ENCODE results near the gene SNAPC5.
A peak's percentile ranks its signal among the peaks of the same experiment; 100 is the strongest.
"Not testable (repeated sequence)": the region's sequence is repeated elsewhere in the genome, so short reads cannot be mapped to it uniquely, and the experiment has no call there.

The SNAPC5 gene

GRCh38 chr15:66489179-66489791, 8.3 kb downstream of the SNAPC5 start:
- DNase-seq: no peak

DNA sequence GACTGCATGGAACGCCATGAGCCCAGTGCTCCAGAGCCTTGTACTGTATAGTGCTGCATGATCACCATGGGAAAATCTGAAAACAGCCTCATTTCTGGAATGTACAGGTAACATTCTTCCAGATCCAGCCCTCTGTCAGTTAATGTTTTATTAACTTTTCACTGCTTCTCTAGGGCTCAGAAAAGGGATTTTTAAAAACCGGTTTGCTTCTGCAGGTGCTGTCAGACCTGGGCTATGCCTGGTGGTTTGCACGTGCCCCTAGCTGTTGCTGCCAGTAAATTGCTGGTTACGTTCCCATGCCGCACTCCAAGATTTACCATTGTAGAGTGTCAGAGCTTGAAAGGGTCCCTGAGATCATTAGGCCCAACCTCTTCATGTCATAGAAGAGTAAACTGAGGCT, 9.0 kb downstream of the SNAPC5 start:
- DNase-seq: no peak

DNA sequence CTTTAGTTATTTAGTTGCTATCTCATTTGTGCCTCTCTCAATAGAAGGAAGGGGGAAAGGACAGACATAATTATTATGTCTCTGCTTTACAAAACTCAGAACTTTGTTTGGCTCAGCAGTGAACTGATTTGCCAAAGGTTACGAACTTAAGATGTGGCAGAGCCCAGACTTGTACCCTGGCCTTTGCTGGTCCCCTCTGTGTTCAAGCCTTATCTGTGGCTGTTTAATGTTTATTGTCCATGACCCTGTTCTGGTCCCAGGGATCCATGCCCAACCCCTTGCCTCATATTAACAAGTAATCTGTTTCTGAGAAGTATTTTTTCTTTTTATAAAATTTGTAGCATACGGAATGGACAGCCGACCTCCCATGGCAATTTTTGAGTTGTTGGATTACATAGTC, 10.7 kb downstream of the SNAPC5 start:
- no peak for DNase-seq

DNA sequence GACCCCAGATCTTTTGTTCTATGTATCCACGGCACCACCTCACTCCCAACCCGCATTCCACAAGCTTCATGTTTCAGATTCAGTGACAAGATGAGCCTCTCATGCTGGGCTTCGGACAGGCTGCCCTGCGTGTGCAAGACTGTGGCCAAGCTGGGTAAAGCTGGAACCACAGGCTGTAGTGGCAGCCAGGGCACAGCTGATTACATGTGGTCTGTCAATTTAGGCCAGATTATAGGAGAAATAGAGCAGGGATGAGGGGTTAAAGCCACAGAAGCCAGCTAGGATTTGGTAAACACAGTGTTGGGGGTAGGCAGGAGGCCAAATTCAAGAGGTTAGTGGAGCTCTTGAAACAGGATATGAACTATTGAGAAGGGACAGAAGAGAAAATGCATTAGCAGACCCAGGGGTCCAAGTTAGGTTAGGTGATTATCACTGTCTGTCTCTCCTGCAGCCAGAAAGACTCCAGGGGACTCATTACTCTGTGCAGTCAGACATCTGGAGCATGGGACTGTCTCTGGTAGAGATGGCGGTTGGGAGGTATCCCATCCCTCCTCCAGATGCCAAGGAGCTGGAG, 12.9 kb downstream of the SNAPC5 start:
- DNase-seq: no peak

DNA sequence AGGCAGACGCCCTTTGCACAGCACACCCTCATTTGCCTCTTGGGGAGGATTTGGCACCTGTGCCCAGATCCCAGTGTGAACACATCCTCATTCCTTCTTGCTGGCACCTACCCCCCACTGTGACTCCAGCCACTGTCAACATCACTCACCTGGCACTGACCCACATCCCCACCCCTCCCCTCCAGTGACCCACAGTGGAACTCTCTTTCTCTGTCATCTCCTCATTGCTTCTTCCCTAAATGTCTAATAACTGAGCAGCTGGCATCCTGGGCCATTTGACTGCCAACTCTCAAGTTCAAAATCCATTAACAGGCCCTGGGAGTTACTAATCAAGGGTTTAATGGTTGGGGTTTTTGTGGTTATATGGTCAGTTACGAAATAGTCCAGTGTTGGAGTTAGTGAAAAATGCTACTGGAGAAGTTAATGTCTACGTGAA, 14.4 kb downstream of the SNAPC5 start:
- DNase-seq: peak in 2 of 4 experiments; percentile 23 to 25

GRCh38 chr15:66482539-66482938, 15.0 kb downstream of the SNAPC5 start:
- DNase-seq: no peak

DNA sequence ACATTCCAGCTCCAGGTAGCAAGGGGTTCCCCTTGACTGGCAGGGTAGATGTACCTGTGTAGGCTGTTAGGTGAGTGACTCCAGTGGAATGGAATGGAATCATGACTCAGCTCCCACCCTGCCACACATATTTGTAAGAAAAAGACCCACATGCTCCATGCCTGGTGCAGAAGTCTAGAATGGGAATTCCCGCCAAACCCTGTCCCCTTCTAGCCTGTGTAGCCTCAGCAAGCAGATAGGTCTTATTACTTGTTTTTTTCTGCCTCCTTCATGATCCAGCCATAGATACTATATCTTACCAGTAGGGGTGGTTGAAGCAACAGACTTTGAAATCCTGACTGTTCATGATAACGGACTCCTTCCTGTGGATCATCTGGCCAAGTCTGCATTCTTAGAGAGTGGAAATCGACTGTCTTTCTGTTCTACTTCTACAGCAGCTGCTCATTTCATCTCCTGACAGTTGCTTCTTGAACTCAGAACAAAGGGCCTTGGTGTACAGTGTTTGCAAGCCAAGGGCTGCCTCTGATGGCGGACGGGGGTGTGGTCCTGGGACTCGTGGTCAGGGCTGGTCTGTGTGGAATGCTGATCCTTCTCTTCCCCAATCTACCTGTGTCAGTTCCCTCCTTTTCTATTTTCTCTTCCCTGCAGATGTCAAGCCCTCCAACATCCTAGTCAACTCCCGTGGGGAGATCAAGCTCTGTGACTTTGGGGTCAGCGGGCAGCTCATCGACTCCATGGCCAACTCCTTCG, 16.3 kb downstream of the SNAPC5 start:
- no peak for DNase-seq

DNA sequence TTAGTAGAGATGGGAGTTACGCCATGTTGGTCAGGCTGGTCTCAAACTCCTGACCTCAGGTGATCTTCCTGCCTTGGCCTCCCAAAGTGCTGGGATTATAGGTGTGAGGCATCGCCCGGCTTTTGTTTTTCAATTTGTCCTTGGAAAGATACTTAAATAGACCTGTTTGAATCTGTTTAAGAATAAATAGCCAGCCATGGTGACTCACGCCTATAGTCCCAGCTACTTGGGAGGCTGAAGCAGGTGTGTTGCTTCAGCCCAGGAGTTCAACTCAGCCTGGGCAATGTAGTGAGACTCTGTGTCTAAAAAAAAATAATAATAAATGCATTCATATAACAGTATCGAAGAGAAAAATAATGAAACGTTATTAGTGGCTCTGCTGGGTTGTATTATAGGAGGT, 17.3 kb downstream of the SNAPC5 start:
- DNase-seq: no peak

- DNase-seq: no peak
These were observed 20.6 kb downstream of the SNAPC5 start for GRCh38 chr15:66477011-66477410.

- DNase-seq: peak in 3 of 4 experiments; percentile 13 to 30 (median 23)
These were observed 21.0 kb downstream of the SNAPC5 start for GRCh38 chr15:66476535-66476934.

DNA sequence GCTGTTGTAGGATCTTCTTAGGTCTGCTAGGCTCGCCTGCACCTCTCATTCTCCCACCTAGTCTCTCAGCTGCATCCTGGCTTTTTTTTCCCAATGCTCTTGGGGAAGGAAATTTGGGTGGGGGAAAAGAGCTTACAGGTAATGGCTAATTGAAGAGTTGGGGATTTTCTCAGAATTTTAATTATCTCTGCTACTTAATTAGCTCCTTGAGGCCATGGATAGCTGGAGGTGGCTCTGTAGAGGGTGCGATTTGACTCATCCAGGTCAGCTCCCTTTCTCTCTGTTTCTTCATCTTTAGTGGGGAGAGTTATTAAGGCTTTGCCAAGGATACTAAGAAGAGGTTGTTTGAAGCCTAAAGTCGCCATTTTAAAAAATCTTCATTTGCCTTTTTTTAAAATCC, 22.6 kb downstream of the SNAPC5 start:
- DNase-seq: no peak

DNA sequence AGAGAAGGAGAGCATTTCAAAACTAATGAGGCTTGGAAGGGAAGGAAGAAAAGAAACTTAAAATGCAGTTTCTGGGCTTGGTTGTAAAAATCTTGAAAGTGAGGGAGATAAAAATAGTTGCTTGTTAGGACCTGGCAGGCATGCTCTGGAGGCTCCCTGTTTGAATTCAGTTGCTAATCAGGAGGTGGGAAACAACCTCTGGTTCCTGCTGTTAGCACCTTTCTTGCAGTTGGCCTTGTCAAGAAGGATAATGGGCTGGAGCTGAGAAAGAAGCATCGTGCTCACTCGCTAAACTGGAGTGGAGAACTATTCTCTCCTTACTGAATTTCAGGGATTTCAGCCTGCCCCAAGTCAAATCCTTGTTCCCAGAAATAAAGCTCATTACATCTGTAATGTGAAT, 23.4 kb downstream of the SNAPC5 start:
- DNase-seq: no peak

GRCh38 chr15:66472176-66472999, 25.2 kb downstream of the SNAPC5 start:
- DNase-seq: no peak

GRCh38 chr15:66470825-66471224, 26.7 kb downstream of the SNAPC5 start:
- not testable (repeated sequence) for DNase-seq

GRCh38 chr15:66467162-66468040, 30.2 kb downstream of the SNAPC5 start:
- not testable (repeated sequence) for DNase-seq

DNA sequence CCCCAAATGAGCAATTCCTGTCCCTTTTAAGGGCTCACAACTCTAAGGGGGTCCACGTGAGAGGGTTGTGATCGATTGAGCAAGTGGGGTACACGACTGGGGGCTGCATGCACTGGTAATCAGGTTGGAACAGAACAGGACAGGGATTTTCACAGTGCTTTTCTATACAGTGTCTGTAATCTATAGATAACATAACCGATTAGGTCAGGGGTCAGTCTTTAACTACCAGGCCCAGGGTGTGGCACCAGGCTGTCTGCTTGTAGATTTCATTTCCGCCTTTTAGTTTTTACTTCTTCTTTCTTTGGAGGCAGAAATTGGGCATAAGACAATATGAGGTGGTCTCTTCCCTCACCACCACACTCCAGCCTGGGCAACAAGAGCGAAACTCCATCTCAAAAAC, 32.3 kb downstream of the SNAPC5 start:
- peak in 2 of 4 experiments; percentile 25 for DNase-seq

GRCh38 chr15:66462627-66463026, 34.9 kb downstream of the SNAPC5 start:
- DNase-seq: no peak

- no peak for DNase-seq
These were observed 35.6 kb downstream of the SNAPC5 start for GRCh38 chr15:66461917-66462316.

DNA sequence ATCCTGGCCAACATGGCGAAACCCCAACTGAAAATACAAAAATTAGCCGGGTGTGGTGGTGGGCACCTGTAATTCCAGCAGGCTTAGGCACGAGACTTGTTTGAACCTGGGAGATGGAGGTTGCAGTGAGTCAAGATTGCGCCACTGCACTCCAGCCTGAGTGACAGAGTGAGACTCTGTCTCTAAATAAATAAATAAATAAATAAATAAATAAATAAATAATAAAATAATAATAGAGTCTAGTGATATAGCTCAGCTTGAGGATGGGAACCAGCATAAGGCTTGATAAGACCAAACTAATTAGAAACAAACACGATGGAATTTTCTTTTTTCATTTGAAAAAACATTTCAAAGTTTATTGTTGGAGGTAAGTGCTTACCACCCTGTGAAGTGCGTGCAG, 36.3 kb downstream of the SNAPC5 start:
- not testable (repeated sequence) for DNase-seq

GRCh38 chr15:66459818-66460615, 37.5 kb downstream of the SNAPC5 start:
- peak in 1 of 4 experiments; percentile 16 for DNase-seq

GRCh38 chr15:66456211-66456610, 41.4 kb downstream of the SNAPC5 start:
- no peak for DNase-seq
